HG03342 (cell line): ENCODE results near the gene DAB1.
A peak's percentile ranks its signal among the peaks of the same experiment; 100 is the strongest.

Experiments used
- ATAC-seq: cut with Tn5 transposase; IDR thresholded peaks from one replicate; pipeline ENCODE4 v1.9.1; 2021; ENCODE audit warnings: mild to moderate bottlenecking, moderate library complexity; ENCODE audit not compliant: unreplicated experiment

DAB1 gene

GRCh38 chr1:57321776-57322175 lies 102.1 kb downstream of the DAB1 start:
- no peak for ATAC-seq

GRCh38 chr1:57319791-57320190 lies 104.1 kb downstream of the DAB1 start:
- ATAC-seq: no peak

GRCh38 chr1:57319165-57319564 lies 104.7 kb downstream of the DAB1 start:
- ATAC-seq: no peak

GRCh38 chr1:57316861-57317260 lies 107.0 kb downstream of the DAB1 start:
- no peak for ATAC-seq

GRCh38 chr1:57316291-57316690 lies 107.6 kb downstream of the DAB1 start:
- ATAC-seq: no peak

- ATAC-seq: no peak
These were observed 111.0 kb downstream of the DAB1 start for GRCh38 chr1:57312869-57313268.

GRCh38 chr1:57311411-57311810 lies 112.4 kb downstream of the DAB1 start:
- ATAC-seq: no peak

- ATAC-seq: no peak
These were observed 112.9 kb downstream of the DAB1 start for GRCh38 chr1:57311006-57311405.

- no peak for ATAC-seq
These were observed 114.2 kb downstream of the DAB1 start for GRCh38 chr1:57309630-57310029.

- peak; percentile 91 for ATAC-seq
These were observed 116.3 kb downstream of the DAB1 start for GRCh38 chr1:57307392-57308170.

- ATAC-seq: no peak
These were observed 119.3 kb downstream of the DAB1 start for GRCh38 chr1:57304591-57304990.

GRCh38 chr1:57302812-57303596 lies 120.9 kb downstream of the DAB1 start:
- no peak for ATAC-seq

GRCh38 chr1:57300186-57300585 lies 123.7 kb downstream of the DAB1 start:
- ATAC-seq: no peak

- no peak for ATAC-seq
These were observed 127.1 kb downstream of the DAB1 start for GRCh38 chr1:57296726-57297250.

GRCh38 chr1:57295326-57295725 lies 128.5 kb downstream of the DAB1 start:
- ATAC-seq: no peak

GRCh38 chr1:57294177-57294576 lies 129.7 kb downstream of the DAB1 start:
- ATAC-seq: no peak

GRCh38 chr1:57293214-57293613 lies 130.6 kb downstream of the DAB1 start:
- no peak for ATAC-seq

- no peak for ATAC-seq
These were observed 134.1 kb downstream of the DAB1 start for GRCh38 chr1:57289781-57290180.

GRCh38 chr1:57285992-57286391 lies 137.9 kb downstream of the DAB1 start:
- ATAC-seq: no peak

- ATAC-seq: no peak
These were observed 141.4 kb downstream of the DAB1 start for GRCh38 chr1:57282411-57282810.

GRCh38 chr1:57281324-57281723 lies 142.5 kb downstream of the DAB1 start:
- no peak for ATAC-seq
